GM12874 (cell line): ENCODE data around the gene HMX2.

Experiments used
- TF ChIP-seq, protein P1 (sequence below): IDR thresholded peaks from 2 replicates; pipeline ENCODE4 v1.5.1; 2011; ENCODE audit warnings: low read depth, mild to moderate bottlenecking, control low read depth, low read length, moderate library complexity; ENCODE audit not compliant: insufficient read depth

Gene HMX2

DNA sequence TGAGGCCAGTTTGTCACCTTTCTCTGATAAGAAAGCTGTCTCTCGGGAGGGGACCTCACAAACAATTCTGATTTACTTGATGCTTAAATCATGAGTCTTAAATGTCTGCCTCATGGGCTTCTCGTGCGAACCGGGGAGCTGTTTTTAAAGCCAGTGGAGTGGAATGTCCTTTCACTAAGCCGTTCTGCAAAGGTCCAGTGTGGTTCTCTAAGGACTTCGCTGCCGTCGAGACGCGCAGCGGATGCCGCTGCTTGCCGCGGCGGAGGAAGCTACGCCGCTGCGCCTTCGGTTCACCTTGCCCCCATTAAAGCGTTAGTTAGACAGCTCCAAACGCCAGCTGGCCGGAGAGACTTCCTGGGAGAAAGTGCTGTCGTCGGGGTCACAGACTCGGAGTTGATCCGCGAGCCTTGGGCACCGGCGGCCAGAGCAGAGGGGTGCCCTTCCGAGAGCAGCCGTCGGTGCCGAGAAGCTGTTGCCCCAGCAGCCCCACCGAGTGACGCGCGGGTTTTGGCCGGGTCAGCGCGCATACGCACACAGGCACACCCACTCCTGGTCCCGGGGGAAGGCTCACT lies 13.5 kb upstream of the HMX2 start:
- TF ChIP-seq, protein P1, sequence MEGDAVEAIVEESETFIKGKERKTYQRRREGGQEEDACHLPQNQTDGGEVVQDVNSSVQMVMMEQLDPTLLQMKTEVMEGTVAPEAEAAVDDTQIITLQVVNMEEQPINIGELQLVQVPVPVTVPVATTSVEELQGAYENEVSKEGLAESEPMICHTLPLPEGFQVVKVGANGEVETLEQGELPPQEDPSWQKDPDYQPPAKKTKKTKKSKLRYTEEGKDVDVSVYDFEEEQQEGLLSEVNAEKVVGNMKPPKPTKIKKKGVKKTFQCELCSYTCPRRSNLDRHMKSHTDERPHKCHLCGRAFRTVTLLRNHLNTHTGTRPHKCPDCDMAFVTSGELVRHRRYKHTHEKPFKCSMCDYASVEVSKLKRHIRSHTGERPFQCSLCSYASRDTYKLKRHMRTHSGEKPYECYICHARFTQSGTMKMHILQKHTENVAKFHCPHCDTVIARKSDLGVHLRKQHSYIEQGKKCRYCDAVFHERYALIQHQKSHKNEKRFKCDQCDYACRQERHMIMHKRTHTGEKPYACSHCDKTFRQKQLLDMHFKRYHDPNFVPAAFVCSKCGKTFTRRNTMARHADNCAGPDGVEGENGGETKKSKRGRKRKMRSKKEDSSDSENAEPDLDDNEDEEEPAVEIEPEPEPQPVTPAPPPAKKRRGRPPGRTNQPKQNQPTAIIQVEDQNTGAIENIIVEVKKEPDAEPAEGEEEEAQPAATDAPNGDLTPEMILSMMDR = no peak

- TF ChIP-seq, protein P1 = no peak
Measured at GRCh38 chr10:123134915-123135414, 13.0 kb upstream of the HMX2 start.

GRCh38 chr10:123135415-123136141 lies 12.4 kb upstream of the HMX2 start, which contains the start of gene HMX3:
Gene HMX3, plus strand, starts transcription at chr10:123135970. Its CDS starts 81 bp downstream, at chr10:123136051.
- TF ChIP-seq, protein P1 = no peak

DNA sequence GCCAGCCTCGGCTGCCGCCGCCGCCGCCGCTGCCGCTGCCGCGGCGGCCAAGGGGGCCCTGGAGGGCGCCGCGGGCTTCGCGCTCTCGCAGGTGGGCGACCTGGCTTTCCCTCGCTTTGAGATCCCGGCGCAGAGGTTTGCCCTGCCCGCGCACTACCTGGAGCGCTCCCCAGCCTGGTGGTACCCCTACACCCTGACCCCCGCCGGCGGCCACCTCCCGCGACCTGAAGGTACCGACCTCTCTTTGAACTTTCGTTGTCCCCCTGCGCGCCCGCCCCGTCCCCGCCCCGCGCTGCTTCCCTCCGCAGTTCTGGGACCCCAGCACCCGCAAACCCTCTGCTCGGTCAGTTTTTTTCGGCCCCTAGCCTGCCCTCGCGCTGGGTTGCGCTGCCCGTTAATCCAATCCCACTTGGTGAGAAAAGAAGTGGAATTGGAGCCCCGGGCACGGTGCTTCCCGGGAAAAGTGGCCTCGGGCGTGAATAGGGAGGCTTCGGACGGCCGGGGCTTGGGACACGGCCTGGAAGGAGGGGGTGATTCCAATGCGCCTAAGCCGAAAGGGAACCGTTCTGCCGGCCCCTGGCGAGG lies 11.6 kb upstream of the HMX2 start:
- TF ChIP-seq, protein P1 = no peak

DNA sequence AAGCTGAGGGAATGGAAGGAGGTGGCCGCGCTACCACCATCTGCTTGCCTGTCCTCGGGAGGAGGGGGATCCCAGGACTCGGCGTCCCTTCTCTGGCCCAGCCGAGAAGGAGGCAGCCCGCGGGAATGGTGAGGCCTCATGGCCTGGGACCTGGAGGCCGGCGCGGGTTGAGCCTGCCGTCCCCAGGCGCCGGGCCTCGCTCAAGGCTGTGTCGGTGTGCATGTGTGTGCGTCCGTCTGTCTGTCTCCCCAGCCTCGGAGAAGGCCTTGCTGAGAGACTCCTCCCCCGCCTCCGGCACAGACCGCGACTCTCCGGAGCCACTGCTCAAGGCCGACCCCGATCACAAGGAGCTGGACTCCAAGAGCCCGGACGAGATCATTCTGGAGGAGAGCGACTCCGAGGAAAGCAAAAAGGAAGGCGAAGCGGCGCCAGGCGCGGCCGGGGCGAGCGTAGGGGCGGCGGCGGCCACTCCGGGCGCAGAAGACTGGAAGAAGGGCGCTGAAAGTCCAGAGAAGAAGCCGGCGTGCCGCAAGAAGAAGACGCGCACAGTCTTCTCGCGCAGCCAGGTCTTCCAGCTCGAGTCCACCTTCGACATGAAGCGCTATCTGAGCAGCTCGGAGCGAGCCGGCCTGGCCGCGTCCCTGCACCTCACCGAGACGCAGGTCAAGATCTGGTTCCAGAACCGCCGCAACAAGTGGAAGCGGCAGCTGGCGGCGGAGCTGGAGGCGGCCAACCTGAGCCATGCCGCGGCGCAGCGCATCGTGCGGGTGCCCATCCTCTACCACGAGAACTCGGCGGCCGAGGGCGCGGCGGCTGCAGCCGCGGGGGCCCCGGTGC lies 10.9 kb upstream of the HMX2 start:
- TF ChIP-seq, protein P1 = no peak

DNA sequence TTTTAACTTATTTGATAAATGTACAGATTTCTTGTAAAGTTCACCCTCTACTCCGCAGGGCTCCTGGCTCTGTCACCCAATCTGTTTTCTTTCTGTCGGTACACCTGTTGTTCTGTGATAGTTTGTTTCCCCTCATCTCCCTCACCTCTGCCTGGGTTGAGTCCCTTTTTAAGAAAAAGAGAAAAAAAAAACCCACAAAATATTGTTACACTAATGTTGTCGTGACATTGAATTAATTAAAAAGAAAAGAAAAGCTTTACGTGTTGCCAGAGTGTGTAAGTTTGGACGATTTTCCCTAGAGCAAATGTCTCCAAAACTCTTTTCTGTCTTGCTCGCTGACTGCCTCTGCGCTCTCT lies 8.8 kb upstream of the HMX2 start:
- TF ChIP-seq, protein P1 = no peak

DNA sequence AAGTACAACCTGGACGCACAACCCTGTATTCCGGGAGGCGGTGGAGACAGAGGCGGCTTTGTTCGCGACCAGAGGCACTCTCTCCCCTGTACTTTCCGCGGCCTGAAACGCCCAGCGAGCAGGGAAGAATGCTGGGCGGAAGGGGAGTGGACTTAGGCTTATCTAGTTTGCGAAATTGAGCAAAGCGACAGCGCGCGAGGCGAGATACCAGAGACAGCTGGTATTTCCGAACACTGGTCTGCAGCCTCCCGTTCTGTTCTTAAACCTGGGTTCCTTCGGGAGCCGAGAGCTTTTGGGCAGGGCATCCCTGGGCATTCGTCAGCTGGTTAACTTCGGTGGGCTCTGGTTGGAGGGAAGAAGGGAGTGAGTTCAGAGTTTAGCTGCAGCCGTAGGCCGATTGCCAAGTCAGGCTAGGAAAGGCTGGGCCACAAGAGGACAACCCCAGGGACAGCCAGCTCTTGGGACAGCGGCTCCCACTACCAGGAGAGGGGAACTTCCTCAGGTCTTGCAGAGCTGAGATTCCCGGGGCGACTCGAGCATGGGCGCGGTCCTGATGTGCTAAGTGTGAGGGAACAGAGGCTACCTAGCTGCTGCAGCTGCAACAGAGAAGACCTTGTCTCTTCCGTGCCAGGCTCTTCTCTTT lies 8.3 kb upstream of the HMX2 start:
- TF ChIP-seq, protein P1 = no peak
